ENCODE measurements around the gene ZC3H12C. TPM values are rescaled to one million over a fixed set of nuclear protein-coding genes. Genes with fewer than 3 reads are reported as not detected.

Gene ZC3H12C
- polyA plus RNA-seq, 1 donor: 8.8 TPM

GRCh38 chr11:110148775-110149744 lies 55.9 kb downstream of the ZC3H12C start:
- no peak for DNase-seq

DNA sequence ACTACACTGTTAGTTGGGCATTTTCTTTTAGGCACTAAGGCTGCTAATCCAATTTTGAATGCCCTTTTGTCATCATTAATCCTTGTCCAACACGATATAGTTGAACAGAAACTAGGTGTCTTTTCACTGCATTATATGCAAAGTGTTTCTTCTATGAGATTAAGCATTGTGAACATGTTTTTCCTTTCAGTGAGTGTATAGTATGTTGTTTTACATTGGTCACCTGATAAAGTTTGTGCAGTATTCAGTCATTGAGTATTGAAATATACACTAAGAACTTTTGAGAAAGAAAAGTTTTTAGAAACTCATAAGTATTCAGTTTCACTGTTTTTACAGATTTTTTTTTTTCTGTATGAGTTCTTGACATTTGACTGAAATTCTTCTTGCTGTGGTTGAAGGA lies 59.0 kb downstream of the ZC3H12C start:
- DNase-seq: no peak

DNA sequence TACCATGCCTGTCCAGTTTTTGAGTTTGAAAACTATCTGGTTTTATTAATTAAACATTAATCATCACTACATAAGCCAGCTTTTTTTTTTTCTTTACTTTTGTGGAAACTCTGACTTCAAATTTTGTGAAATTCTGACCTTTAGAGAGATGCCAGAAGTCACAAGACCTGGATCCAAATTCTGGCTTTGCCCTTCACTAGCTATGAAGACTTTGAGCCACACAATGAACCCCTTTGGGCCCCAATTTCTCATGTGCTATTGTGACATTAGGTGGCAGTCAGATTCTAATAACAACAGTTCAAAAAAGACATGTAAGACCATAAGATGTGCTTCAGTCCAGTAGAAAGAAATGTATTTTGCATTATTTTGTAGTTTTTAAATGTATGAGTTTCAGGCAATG lies 60.3 kb downstream of the ZC3H12C start:
- no peak for DNase-seq

DNA sequence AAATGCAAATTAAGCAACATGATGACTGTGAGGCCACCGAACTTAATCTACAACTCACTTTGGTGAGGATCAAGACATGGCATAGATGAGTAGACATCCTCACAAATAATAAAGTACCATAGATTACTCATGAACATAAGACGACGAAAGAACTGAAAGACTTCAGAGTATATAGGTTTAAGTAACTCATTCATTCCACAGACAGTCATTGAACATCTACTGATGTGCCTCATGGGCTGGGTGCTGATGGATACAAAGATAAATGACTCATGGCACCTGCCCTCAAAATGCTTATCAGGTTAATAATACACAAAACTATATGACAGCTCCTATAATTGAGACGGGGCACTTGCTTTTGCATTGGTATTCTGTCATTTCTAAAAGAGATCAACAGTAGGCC lies 63.3 kb downstream of the ZC3H12C start:
- no peak for DNase-seq

GRCh38 chr11:110158317-110159200 lies 65.4 kb downstream of the ZC3H12C start:
- no peak for DNase-seq

DNA sequence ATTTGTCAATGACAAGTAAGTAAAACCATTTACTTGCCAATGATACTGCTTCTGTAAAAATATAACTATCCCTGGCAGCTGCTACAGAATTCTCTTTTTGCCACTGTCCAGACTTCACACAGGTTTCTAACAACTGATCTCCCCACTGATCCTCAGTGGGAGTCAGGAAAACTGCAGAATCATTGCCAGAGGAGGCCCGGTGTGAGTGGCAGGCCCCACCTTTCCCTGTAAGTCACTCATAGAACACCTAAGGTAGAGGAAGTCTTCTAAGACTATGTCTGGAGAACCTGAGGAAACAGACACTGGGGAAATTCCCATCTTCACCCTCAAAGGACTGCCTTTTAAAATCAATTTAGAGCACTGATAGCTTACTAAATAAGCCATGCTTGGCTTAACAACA lies 66.3 kb downstream of the ZC3H12C start:
- no peak for DNase-seq

DNA sequence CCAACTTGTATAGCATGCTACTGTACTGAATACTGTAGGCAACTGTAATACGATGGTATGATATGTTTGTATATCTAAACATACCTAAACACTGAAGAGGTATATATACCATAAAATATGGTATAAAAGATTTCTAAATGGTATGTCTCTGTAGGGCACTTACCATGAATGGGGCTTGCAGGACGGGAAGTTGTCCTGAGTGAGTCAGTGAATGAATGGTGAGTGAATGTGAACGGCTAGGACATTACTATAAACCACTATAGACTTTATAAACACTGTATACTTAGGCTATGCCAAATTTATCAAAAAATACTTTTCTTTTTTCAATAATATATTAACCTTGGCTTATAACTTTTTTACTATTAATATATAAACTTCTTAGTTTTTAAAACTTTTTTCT lies 66.8 kb downstream of the ZC3H12C start:
- DNase-seq: no peak

- DNase-seq: no peak
Observed at GRCh38 chr11:110160437-110160836, 67.2 kb downstream of the ZC3H12C start.

GRCh38 chr11:110161061-110161460 lies 67.9 kb downstream of the ZC3H12C start:
- no peak for DNase-seq

DNA sequence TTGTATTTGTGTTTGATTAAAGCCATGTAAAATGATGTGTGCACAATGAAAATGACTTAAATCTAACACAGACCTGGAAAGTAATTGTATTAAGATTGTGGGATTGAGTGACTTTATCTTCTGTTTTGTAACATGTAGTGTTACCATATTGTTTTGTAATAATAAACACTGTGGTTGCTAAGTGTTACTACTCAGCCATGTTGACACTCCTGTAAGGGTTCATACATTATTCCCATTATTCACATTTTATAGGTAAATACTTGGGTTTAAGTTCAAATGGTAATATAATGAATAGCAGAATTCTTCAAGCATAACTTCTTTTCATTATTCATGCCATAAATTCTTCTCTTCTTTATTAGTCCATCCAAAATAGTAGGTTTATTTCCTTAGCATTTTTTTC lies 69.0 kb downstream of the ZC3H12C start:
- DNase-seq: no peak

- DNase-seq: no peak
Observed at GRCh38 chr11:110165039-110165925, 72.1 kb downstream of the ZC3H12C start.

DNA sequence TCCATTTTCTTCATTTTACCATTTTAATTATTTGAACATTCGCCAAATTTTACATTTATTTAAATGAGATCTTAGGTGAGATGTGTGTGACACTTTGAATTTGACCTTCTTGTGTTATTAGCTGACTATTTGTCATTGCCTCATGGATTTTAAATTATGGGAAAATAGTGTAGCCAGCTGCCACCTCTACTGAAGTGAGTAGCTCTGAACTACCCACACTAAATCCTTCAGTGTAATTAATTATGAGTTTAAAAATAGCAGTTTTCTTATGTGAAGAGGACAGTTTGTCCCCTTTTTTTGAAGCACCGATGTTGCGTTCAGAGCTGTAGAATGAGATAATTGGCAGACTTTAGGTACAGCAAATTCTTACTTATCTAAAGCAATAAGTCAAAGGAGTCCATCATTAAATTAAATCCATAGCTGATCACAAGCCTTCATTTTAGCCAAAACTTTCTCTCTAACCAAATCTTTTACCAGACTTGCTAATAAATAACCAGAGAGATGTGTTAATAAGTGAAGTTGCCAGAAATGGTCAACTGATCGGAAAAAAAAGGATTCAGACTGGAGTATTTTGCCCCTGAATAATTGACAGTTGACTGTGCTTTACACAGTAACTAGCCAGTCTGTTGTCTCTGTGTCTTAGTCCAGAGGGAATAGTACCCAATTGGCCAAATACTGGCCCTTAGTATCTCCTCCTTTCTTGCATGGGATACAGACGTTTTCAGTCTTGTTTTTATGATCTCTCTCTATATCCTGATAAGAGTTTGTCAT lies 75.0 kb downstream of the ZC3H12C start:
- DNase-seq: no peak

DNA sequence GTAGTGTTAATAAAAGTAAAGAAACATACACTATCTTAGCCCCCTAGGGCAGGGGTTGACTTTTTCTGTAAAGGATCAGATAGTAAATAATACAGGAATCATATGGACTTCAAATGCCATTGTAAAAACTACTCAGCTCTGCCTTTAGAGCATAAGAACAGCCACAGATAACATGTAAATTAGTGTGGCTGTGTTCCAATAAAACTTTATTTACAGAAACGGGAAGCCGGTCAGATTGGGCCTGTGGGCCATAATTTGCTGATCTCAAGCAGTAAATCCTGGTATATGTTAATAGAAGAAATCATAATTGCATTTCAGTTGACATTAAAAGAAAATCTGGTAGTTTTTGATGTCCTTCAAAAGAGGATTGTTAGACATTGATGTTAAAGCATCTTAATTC lies 76.5 kb downstream of the ZC3H12C start:
- no peak for DNase-seq

- DNase-seq: no peak
Observed at GRCh38 chr11:110172468-110173065, 79.4 kb downstream of the ZC3H12C start.

GRCh38 chr11:110173811-110174644 lies 80.8 kb downstream of the ZC3H12C start:
- peak; percentile 71 for DNase-seq

DNA sequence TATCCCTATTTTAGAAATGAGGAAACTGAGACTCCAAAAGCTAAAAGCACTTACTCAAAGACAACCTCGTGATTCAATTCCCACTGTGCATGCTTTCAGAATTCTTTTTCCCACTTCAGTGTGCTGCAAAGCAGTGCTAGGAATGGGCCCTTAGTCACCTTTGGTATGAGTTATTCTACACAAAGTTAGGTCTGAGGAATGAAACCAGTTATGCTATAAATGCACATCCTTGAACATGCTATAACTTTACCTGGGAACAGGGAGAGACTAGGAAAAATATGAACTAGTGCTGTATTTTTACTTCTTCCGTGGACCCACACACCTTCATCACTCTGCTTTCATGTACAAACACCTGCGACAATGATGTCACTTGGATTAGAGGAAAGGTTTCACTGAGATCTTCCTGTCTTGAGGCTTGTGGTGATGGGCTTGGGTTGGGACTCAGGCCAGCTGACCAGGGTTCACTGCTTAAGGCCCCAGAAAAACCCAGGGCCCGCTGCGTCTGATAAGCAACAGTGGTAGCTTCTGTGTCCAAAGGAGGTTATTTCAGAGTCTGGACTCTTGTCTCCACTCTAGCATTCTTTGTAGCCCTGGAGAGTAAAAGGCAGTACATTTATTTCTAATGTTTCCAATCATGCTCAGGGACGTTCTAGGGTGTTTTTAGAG lies 81.6 kb downstream of the ZC3H12C start:
- no peak for DNase-seq

DNA sequence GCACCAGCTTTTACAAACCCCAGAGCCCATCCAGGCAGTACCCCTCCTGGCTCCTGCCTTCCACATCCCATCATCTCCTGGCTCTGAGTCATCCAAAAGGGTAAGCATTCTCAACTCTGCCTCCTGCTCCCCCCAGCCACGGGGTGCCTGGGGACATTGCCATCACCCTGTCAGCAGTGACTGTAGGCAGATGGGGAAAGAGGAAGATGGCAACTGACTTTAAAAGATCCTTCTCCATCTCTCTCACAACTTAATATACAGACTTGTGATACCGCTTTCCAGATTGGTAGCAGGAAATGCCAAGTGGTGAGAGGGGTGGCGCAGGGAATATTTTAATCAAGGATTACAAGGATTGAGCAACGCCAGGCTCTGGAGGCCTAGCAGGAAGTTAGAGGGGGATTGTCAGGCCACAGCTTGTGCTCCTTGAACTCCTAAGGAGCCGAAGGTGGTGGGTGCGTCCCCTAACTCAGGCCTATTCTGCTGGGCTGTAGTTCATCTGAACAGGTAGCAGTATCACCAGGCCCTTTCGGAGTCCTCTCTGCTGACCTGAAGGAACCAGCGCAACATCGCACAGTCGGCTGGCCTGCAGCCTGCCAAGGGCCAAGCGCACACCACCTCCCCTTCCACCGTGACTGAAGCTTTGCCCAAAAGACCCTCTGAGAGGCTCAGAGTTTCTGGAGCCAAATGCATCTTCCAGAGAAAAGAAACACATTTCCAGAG lies 83.3 kb downstream of the ZC3H12C start:
- no peak for DNase-seq

DNA sequence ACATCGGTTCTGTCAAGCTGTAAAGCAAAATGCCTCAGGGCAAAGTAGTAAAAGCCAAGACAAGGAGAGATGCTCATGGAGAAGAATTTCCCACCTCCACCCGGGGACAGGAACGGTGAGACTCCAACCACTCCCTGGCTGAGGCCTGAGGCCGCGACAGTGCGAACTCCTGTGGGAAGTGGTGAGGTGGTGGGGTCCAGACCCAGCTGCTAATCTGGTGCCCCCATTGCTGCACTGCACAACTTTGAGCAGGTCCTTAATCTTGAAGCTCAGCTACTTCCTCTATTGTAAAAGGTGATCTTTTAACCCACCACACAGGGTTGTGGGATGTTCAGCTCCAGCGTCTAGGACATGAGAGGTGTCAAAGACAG lies 83.9 kb downstream of the ZC3H12C start:
- DNase-seq: no peak

DNA sequence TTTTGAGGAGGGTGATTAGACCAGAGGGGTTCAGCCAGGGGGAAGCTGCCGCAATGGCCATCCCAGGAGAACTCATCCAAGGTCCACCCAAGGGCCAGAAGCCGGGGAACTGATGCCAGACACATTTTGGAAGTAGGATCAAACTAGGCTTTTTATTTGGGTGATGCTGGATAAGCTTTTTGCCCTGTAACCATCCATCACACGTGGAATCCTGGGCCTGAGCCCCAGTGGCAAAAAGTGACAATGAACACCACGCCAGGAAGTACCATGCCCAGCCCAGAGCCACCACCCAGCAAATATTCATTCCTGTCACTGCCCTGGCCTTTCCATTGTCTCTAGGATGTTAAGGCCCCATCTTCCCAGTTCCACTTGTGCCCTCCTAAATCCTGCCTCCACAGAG lies 85.9 kb downstream of the ZC3H12C start:
- DNase-seq: no peak

Data from left kidney (tissue), 2 donors.